GM18502 (cell line): ENCODE data around the gene RNF167.
"Not testable (repeated sequence)": the region's sequence is repeated elsewhere in the genome, so short reads cannot be mapped to it uniquely, and the experiment has no call there.

Experiments used
- ATAC-seq: cut with Tn5 transposase; IDR thresholded peaks from one replicate; pipeline ENCODE4 v1.9.1; 2021; ENCODE audit warnings: mild to moderate bottlenecking; ENCODE audit not compliant: unreplicated experiment, poor library complexity

The RNF167 gene

DNA sequence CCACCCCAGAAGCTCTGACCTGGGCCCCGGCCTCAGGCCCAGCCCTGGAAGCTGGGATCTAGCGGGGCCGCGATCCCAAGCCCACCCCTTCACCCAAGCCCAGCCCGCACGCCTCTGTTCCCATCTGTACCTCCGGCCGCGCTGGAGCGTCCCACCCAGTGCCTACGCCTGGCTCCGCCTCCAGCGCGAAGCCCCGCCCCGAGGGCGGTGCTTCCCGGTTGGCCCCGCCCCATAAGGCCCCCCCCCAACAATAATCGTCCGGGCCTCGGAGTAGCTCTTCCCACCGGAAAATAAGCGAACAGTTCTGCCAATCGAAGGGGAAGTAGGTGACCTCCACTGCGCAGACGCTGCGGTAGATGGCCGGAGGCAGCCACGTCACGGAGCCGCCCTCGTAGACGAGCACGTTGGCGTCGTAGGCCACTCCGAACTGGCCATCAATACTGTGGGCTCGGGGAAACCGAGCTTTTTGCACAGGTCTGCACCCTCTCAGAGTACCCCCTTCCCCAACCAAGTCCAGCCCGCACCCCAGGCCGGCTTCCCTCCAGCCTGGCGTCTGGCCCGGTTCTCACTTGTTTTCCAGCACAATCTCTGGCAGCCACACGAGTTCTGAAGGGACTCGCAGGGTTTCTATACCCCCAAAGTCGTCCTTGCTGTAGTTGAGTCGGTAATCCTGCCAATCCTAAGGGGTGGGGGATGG is 38.3 kb upstream of the RNF167 start:
- ATAC-seq: no peak

DNA sequence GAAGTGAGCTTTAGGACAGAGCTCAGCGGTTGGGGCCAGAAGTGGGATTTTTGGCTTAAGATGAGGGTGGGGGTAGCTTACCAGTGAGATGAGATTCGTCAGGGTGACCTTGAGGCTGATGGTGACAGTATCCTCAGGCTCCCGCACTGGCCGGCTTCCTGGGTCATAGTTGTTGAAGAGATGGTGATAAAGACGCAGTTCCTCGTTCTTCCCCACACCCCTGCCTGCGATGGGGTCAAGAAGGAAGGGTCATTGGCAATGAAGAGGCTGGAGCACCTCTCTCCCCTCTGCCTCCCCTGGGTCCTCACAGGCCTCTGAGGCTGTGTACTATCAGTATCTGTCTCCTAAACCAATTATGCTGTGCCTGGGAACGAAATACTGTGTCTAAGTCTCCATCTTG is 37.5 kb upstream of the RNF167 start:
- no peak for ATAC-seq

DNA sequence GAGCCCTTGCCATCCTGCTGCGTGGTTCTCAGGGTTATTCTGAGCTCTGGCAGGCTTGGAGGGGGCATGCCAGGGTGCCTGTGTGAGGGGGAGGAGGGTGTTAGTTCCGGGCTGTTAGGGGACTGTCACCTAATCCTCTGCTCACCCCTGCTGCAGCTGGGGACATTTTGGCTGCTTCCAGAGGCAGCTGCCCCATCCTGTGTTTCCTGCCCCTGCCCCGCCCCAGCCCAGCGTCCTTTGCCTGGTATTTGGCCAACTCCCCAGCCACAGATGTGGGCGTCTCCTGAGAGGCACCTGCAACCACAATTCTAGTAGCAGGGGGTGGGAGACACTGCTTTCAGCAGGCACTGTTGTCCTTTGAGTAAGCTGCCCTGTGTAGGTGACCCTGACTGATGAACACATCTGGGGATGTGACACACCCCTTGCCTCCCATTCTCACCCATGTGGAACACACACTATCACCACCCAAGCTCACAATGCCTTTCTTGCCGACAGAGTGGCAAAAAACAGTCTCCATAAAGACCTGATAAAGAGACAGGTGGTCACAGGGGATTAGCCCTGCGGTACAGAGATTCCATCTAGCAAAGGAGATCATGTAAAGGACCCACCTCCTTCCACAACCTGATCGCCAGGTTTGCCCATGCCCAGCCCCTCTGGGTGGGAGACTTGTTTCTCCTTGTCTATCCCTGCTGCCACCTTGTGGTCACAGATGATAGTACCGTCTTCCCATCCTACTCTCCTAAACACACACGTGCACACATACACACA is 36.8 kb upstream of the RNF167 start, which contains the start of gene CHRNE:
CHRNE (minus strand) TSS at position 48 of the 768 bp plus-strand sequence; CDS start at position 13, 35 bp downstream.
- no peak for ATAC-seq

DNA sequence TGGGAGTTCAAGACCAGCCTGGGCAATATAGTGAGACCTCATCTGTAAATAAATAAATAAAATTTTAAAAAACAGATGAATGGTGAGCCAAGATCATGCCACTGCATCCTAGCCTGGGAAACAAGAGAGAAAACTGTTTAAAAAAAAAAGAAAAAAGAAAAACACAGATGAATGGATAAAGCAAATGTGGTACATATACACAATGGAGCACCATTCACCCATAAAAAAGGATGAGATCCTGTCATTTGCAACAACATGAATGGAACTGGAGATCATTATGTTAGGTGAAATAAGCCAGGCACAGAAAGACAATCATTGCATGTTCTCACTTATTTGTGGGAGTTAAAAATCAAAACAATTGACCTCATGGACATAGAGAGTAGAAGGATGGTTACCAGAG is 33.4 kb upstream of the RNF167 start:
- ATAC-seq: not testable (repeated sequence)

DNA sequence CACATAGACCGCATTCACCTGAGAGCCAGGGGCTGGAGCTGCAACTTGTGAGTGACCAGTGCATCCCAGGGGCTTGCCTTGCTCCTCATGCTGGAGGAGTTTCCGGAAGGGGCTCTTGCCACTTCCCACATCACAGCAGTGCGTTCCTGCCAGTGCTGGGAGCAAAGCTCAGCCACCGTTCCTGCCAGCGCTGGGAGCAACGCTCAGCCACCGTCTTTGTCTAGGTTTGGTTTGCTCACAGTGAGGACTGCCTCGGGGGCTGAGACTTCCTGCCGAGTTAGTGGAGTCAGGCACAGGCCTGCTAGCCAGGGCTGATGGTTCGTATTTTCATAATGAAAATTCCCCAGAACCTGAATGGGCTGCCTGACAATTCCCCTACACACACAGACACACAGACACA is 31.8 kb upstream of the RNF167 start:
- ATAC-seq: no peak

DNA sequence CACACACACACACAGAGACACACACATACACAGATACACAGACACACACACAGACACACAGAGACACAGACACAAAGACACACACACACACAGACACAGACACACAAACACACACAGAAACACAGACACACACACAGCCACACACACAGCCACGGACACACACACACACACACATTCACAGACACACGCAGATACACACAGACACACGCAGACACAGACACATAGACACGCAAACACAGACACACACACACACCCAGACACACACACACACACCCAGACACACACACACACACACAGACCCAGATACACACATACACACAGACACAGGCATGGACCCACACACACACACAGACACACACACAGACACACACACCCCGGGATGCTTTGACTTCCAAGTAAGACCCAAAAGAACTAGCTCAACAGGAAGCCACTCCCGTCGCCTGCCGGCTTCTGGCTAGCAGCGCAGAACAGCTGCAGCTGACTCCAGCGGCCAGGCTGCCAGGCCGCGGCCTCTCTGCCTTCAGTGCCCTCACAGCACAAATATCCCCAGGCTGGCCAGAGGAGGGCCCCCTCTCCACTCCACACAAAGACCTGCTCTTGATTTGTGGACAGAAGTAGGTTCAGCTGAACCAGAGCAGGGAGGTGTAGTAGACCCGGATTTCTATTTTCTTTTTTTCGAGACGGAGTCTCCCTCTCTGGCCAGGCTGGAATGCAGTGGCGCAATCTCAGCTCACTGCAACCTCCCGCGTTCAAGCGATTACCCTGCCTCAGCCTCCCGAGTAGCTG is 31.2 kb upstream of the RNF167 start:
- ATAC-seq: no peak

DNA sequence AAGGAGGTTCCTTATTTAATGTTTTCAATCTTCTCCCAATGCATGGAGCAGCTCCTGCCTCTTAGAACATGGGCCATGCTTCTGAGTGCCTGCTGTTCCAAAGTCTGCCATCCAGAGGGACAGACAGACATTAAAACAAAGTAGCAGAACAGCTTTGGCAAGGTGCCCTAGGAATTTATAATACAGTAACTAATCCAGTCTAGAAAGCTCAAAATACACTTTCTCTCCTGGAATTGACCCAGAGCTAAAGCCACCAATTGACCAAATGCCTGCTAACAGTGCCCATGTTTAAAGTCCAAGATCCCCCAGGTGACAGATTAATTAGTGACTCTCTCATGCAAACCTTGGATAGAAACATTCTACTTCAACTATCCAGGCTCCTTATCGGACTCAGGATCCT is 26.1 kb upstream of the RNF167 start:
- no peak for ATAC-seq

DNA sequence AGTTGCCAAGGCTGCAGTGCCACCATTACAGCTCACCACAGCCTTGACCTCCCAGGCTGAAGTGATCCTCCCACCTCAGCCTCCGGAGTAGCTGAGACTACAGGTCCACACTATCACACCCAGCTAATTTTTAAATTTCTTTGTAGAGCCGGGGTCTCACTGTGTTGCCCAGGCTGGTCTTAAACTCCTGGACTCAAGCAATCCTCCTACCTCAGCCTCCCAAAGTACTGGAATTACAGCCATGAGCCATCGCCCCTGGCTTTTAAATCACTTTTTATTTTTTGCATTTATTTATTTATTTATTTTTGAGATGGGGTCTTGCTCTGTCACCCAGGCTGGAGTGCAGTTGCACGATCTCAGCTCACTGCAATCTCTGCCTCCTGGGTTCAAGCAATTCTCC is 25.5 kb upstream of the RNF167 start:
- not testable (repeated sequence) for ATAC-seq

DNA sequence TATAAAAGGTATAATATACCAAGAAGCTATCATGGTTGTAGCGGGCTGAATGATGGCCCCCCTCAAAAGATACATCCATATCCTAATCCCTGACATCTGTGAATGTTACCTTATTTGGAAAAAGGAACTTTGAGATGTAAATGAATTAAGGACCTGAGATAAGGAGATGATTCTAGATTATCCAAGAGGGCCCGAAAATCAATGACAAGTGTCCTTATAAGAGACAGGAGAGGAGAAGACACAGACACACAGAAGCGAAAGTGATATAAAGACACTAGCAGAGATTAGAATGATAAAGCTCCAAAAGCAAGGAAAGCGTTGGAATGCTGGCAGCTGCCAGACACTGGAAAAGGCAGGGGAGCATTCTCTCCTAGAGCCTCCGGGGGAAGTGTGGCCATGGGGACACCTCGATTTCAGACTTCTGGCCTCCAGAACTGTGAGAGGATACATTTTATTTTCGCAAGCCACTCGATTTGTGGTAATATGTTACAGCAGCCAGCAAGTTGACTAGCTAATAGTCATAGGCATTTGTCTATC is 20.5 kb upstream of the RNF167 start:
- ATAC-seq: no peak

DNA sequence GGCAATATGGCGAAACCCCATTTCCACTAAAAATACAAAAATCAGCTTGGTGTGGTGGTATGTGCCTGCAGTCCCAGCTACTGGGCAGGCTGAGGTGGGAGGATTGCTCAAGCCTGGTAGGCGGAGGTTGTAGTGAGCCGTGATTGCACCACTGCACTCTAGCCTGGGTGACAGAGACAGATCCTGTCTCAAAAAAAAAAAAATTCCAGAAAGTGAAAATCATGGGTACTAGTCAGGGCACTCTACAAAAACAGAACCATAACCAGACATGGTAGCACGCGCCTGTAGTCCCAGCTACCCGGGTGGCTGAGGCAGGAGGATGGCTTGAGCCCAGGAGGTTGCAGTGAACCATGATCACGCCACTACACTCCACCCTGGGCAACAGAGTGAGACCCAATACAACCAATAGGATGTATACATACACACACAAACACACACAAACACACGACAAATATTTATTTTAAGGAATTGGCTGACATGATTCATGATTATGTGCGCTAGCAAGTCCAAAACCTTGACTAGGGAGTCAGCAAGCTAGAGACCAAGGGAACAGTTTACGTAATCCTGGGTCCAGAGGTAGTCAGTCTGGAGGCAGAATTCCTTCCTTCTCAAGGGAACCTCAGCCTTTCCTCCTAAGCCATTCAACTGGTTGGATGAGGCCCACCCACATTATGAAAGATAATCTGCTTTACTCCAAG is 19.6 kb upstream of the RNF167 start:
- ATAC-seq: no peak

DNA sequence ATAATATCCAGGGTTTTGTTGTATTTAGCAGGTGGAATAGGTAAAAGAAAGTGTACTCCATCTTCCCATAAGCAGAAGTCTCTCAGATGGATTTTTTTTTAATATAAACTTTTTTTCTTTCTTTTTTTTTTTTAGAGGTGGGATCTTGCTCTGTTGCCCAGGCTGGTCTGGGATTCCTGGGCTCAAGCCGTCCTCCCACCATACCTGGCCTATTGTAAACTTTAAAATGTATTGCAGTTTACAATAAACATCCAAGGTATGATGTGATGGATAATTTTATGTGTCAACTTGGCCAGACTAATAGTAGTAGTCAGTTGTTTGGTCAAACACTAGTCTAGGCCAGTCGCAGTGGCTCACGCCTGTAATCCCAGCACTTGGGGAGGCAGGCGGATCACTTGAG is 18.7 kb upstream of the RNF167 start:
- no peak for ATAC-seq

DNA sequence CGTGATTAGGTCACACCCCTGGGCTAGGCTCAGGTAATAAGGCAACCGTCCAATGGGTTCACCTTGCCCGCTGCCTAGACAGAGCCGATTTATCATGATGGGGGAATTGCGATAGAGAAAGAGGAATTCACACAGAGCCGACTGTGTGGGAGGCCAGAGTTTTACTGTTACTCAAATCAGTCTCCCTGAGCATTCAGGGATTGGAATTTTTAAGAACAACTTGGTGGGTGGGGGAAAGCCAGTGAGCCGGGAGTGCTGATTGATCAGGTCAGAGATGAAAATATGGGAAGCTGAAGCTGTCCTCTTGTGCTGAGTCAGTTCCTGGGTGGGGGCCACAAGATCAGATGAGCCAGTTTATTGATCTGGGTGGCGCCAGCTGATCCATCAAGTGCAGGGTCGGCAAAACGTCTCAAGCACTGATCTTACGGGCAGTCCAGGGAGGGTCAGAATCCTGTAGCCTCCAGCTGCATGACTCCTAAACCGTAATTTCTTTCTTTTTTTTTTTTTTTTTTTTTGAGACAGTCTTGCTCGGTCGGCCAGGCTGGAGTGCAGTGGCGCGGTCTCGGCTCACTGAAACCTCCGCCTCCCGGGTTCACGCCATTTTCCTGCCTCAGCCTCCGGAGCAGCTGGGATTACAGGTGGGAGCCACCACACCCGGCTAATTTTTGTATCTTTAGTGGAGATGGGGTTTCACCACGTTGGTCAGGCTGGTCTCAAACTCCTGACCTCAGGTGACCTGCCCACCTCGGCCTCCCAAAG is 13.3 kb upstream of the RNF167 start:
- ATAC-seq: not testable (repeated sequence)

DNA sequence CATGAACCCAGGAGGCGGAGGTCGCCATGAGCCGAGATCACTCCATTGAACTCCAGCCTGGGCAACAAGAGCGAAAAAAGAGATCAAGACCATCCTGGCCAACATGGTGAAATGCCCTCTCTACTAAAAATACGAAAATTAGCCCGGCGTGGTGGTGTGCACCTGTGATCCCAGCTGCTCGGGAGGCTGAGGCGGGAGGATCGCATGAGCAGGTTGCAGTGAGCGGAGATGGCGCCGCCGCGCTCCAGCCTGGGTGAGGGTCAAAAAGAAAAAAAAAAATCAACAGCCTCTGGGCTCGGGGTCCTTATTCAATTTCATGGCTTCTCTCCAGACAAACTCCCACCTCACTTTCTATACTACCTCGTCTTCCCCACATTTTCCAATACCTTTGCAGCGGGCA is 11.2 kb upstream of the RNF167 start:
- ATAC-seq: no peak

DNA sequence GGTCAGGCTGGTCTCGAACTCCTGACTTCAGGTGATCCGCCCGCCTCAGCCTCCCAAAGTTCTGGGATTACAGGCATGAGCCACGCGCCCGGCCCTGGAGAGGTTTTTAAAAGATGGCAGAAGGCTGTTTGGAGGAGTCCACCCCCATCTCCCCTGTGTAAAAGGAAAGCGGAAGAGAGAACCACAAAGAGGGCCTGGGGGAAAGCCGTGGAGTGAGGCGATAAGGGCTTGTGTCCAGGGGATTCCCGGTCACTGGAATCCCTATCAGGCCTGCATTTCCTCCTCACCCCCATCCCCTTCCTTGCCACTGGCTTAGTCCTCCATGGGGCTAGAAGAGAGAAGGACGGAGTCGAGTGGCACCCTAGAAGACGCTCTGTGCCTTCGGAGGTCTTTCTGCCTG is 8.1 kb upstream of the RNF167 start, which contains the start of gene GP1BA:
GP1BA (plus strand) TSS at position 315 of the 400 bp plus-strand sequence. CDS start 328 bp downstream, outside the sequence.
- no peak for ATAC-seq

DNA sequence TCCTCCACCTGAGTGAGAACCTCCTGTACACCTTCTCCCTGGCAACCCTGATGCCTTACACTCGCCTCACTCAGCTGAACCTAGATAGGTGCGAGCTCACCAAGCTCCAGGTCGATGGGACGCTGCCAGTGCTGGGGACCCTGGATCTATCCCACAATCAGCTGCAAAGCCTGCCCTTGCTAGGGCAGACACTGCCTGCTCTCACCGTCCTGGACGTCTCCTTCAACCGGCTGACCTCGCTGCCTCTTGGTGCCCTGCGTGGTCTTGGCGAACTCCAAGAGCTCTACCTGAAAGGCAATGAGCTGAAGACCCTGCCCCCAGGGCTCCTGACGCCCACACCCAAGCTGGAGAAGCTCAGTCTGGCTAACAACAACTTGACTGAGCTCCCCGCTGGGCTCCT is 7.3 kb upstream of the RNF167 start:
- ATAC-seq: no peak

DNA sequence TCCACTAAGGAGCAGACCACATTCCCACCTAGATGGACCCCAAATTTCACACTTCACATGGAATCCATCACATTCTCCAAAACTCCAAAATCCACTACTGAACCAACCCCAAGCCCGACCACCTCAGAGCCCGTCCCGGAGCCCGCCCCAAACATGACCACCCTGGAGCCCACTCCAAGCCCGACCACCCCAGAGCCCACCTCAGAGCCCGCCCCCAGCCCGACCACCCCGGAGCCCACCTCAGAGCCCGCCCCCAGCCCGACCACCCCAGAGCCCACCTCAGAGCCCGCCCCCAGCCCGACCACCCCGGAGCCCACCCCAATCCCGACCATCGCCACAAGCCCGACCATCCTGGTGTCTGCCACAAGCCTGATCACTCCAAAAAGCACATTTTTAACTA is 6.4 kb upstream of the RNF167 start:
- ATAC-seq: no peak

DNA sequence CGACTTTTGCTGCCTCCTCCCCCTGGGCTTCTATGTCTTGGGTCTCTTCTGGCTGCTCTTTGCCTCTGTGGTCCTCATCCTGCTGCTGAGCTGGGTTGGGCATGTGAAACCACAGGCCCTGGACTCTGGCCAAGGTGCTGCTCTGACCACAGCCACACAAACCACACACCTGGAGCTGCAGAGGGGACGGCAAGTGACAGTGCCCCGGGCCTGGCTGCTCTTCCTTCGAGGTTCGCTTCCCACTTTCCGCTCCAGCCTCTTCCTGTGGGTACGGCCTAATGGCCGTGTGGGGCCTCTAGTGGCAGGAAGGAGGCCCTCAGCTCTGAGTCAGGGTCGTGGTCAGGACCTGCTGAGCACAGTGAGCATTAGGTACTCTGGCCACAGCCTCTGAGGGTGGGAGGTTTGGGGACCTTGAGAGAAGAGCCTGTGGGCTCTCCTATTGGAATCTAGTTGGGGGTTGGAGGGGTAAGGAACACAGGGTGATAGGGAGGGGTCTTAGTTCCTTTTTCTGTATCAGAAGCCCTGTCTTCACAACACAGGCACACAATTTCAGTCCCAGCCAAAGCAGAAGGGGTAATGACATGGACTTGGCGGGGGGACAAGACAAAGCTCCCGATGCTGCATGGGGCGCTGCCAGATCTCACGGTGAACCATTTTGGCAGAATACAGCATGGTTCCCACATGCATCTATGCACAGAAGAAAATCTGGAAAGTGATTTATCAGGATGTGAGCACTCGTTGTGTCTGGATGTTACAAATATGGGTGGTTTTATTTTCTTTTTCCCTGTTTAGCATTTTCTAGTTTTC is 5.7 kb upstream of the RNF167 start:
- ATAC-seq: no peak

DNA sequence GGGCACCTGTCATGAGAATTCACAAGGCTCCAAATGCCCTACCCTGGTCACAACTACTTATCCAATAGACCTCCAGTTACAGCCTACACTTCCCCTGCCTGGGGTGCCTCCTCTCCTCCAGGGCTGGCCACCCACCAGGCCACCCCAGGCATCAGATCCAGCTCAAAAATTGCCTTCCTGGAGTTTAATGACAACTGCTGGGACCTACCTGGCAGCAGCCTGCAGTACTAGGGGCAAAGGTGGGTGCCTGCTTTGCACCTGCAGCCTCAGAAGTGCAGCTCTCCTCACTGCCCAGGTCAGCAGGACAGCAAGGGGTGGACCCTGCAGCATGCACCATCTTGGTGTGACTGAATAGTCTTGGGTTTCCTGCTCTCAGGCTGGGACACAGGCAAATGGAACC is 4.4 kb upstream of the RNF167 start:
- ATAC-seq: no peak

DNA sequence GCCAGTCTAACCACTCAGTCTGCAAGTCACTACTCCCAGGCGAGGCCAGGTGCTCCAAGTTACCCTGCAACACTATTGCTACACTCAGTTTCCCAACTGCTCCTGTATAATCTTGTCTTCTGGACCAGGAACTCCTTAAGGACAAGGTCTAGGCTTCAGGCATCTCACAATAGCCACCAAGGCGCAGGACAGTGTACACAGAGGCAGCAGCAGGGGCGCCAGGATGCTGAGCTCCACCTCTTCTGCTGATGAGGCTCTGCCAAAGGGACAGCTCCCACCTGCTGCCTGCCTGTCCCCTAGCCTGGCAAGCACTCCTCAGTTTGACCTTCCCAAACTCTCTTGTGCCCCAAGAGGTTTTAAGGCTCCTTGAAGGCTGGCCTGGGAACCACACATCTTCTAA is 3.6 kb upstream of the RNF167 start:
- no peak for ATAC-seq
